Measurements from ENCODE around the gene OVOL2.

Gene OVOL2

DNA sequence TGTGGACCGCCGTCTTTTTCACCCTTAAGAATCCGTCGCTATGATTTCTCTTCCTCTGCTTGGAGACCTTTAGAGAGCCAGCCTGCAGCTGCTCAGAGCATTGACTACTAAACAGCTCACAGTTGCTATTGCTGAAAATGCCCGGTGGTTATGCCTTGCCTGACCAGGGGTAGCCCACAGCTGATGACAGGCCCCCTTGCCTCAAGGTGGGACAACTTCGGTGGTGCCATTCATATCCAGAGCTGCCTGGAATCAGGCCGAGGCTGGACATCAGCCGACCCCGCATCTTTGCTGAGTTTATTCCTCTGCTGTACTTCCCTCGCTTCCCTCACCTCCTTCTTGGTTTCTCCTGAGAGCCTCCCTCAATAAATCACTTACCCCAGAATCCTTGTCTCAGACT lies 39.6 kb downstream of the OVOL2 start:
- Histone ChIP-seq H2AFZ (ENCODE audit: insufficient read depth, low read length, poor library complexity) (no peak overlapping the region), H3K4me2 (ENCODE audit: low read length) (no peak overlapping the region), H3K9me3 (ENCODE audit: insufficient read depth, low read depth, low read length) (peaks cover under 1% of the 10 kb centered on the region), H2AK5ac (ENCODE audit: low read length) (no peak overlapping the region), H3K23ac (ENCODE audit: low read length) (no peak overlapping the region), H2BK12ac (ENCODE audit: low read length) (no peak overlapping the region), H3K4ac (ENCODE audit: low read depth, low read length) (no peak overlapping the region), H3K27ac (ENCODE audit: low read depth, low read length) (no peak overlapping the region), H2BK120ac (ENCODE audit: insufficient read depth, low read length, poor library complexity) (no peak overlapping the region), H3K4me3 (ENCODE audit: low read depth, low read length) (no peak overlapping the region), H3K36me3 (ENCODE audit: control insufficient read depth in 1 of 2, insufficient read depth in 2 of 2, low read length in 2 of 2) (peaks cover 27 to 36% of the 10 kb centered on the region in 2 experiments), H4K91ac (ENCODE audit: low read depth, low read length) (no peak overlapping the region), H3K4me1 (ENCODE audit: control insufficient read depth in 1 of 2, insufficient read depth in 2 of 2, low read length in 2 of 2) (no peaks in the 10 kb centered on the region), H3K18ac (ENCODE audit: low read length) (no peak overlapping the region), H3K9ac (ENCODE audit: low read length) (no peak overlapping the region), H3K79me2 (ENCODE audit: control insufficient read depth, insufficient read depth, low read length, poor library complexity) (no peaks in the 10 kb centered on the region), H3K14ac (ENCODE audit: low read length) (no peak overlapping the region), H3K79me1 (ENCODE audit: low read length) (no peaks in the 10 kb centered on the region), H2BK5ac (ENCODE audit: low read depth, low read length, poor library complexity) (no peak overlapping the region), H4K8ac (ENCODE audit: low read depth, low read length) (no peak overlapping the region), H3K27me3 (ENCODE audit: insufficient read depth, low read length) (no peaks in the 10 kb centered on the region), H4K12ac (ENCODE audit: low read depth, low read length) (no peak overlapping the region)
- WGBS (ENCODE audit: extremely low coverage, insufficient coverage, insufficient read length) = no CpG with 5 or more reads among the region's 10 CpGs
- DNase-seq = no peak

DNA sequence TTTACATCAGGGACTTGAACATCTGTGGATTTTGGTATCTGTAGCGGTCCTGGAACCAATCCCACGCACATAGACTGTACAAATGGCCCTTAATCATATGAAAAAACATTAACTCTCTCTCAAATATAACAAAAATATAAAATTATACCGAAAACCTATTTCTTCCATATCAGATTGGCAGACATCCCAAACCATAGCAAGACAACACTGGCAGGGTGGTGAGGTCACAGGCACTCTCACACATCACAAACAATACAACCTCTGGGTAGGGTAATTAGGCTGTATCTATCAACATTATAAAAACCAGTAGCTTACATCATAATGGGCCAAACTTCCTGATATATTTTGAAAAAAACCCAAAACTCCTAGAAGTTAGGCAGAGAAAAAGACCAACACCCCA lies 40.9 kb downstream of the OVOL2 start:
- no peak overlapping the region for H2BK12ac ChIP-seq (ENCODE audit: low read length)
- peaks cover 17 to 23% of the 10 kb centered on the region in 2 experiments for H3K36me3 ChIP-seq (ENCODE audit: control insufficient read depth in 1 of 2, insufficient read depth in 2 of 2, low read length in 2 of 2)
- no peak overlapping the region for H3K18ac ChIP-seq (ENCODE audit: low read length)
- no peak overlapping the region for H3K14ac ChIP-seq (ENCODE audit: low read length)
- no peak overlapping the region for H4K91ac ChIP-seq (ENCODE audit: low read depth, low read length)
- H3K27ac ChIP-seq (ENCODE audit: low read depth, low read length) = no peak overlapping the region
- H3K4ac ChIP-seq (ENCODE audit: low read depth, low read length) = no peak overlapping the region
- H3K9me3 ChIP-seq (ENCODE audit: insufficient read depth, low read depth, low read length) = no peaks in the 10 kb centered on the region
- no peak overlapping the region for H4K12ac ChIP-seq (ENCODE audit: low read depth, low read length)
- H3K27me3 ChIP-seq (ENCODE audit: insufficient read depth, low read length) = no peaks in the 10 kb centered on the region
- 100% methylated on average over 1 of the region's 3 CpGs for WGBS (ENCODE audit: extremely low coverage, insufficient coverage, insufficient read length)
- no peak overlapping the region for H2AK5ac ChIP-seq (ENCODE audit: low read length)
- no peak for DNase-seq
- H2AFZ ChIP-seq (ENCODE audit: insufficient read depth, low read length, poor library complexity) = no peak overlapping the region
- no peak overlapping the region for H3K4me2 ChIP-seq (ENCODE audit: low read length)
- H3K4me3 ChIP-seq (ENCODE audit: low read depth, low read length) = no peak overlapping the region
- no peak overlapping the region for H3K9ac ChIP-seq (ENCODE audit: low read length)
- H3K79me2 ChIP-seq (ENCODE audit: control insufficient read depth, insufficient read depth, low read length, poor library complexity) = no peaks in the 10 kb centered on the region
- no peak overlapping the region for H3K23ac ChIP-seq (ENCODE audit: low read length)
- H3K4me1 ChIP-seq (ENCODE audit: control insufficient read depth in 1 of 2, insufficient read depth in 2 of 2, low read length in 2 of 2) = no peaks in the 10 kb centered on the region
- H2BK5ac ChIP-seq (ENCODE audit: low read depth, low read length, poor library complexity) = no peak overlapping the region
- H2BK120ac ChIP-seq (ENCODE audit: insufficient read depth, low read length, poor library complexity) = no peak overlapping the region
- H4K8ac ChIP-seq (ENCODE audit: low read depth, low read length) = no peak overlapping the region
- no peaks in the 10 kb centered on the region for H3K79me1 ChIP-seq (ENCODE audit: low read length)

DNA sequence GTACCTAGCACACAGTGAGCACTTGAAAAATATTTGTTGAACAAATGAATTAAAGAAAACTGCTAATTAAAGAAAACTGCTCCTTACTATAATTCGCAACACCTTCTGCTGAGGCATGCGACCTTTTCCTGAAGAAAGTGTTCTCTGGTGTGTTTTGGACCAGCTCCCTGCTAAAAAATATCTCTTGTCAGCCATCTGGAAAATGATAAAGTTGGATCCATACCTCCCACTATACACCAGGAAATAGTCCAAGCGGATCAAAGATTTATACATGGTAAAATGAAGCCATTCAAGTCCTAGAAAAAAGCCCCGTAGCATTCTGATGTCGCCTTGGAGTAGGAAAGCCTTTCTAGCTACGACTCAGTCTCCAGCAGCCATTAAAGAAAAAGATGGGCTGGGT lies 43.3 kb downstream of the OVOL2 start:
- Histone ChIP-seq H2AFZ (ENCODE audit: insufficient read depth, low read length, poor library complexity) (no peak overlapping the region), H3K9me3 (ENCODE audit: insufficient read depth, low read depth, low read length) (no peaks in the 10 kb centered on the region), H3K9ac (ENCODE audit: low read length) (no peak overlapping the region), H3K4ac (ENCODE audit: low read depth, low read length) (no peak overlapping the region), H3K27me3 (ENCODE audit: insufficient read depth, low read length) (no peaks in the 10 kb centered on the region), H3K79me2 (ENCODE audit: control insufficient read depth, insufficient read depth, low read length, poor library complexity) (no peaks in the 10 kb centered on the region), H3K36me3 (ENCODE audit: control insufficient read depth in 1 of 2, insufficient read depth in 2 of 2, low read length in 2 of 2) (peaks cover 3% of the 10 kb centered on the region in 2 experiments), H2AK5ac (ENCODE audit: low read length) (no peak overlapping the region), H3K18ac (ENCODE audit: low read length) (no peak overlapping the region), H3K14ac (ENCODE audit: low read length) (no peak overlapping the region), H4K12ac (ENCODE audit: low read depth, low read length) (no peak overlapping the region), H4K8ac (ENCODE audit: low read depth, low read length) (no peak overlapping the region), H2BK5ac (ENCODE audit: low read depth, low read length, poor library complexity) (no peak overlapping the region), H3K4me2 (ENCODE audit: low read length) (no peak overlapping the region), H4K91ac (ENCODE audit: low read depth, low read length) (no peak overlapping the region), H3K4me1 (ENCODE audit: control insufficient read depth in 1 of 2, insufficient read depth in 2 of 2, low read length in 2 of 2) (peaks cover 0 to 1% of the 10 kb centered on the region in 2 experiments), H2BK12ac (ENCODE audit: low read length) (no peak overlapping the region), H3K79me1 (ENCODE audit: low read length) (no peaks in the 10 kb centered on the region), H3K27ac (ENCODE audit: low read depth, low read length) (no peak overlapping the region), H2BK120ac (ENCODE audit: insufficient read depth, low read length, poor library complexity) (no peak overlapping the region), H3K4me3 (ENCODE audit: low read depth, low read length) (no peak overlapping the region), H3K23ac (ENCODE audit: low read length) (no peak overlapping the region)
- WGBS (ENCODE audit: extremely low coverage, insufficient coverage, insufficient read length) = no CpG with 5 or more reads among the region's 6 CpGs
- no peak for DNase-seq

DNA sequence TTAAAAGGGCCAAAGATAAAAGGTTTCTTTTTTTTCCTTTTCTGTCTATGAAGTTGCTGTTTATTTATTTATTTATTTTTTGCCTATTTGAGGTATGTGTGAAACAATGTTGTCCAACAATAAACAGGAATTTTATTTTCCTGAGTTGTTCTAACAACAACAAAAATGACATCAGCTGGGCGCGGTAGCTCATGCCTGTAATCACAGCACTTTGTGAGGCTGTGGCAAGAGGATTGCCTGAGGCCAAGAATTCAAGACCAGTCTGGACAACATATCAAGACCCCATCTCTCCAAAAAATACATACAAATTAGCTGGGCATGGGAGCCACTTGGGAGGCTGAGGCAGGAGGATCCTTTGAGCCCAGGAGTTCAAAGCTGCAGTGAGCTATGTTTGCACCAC lies 44.8 kb downstream of the OVOL2 start:
- Histone ChIP-seq H4K8ac (ENCODE audit: low read depth, low read length) (no peak overlapping the region), H2AK5ac (ENCODE audit: low read length) (no peak overlapping the region), H3K27ac (ENCODE audit: low read depth, low read length) (no peak overlapping the region), H4K12ac (ENCODE audit: low read depth, low read length) (no peak overlapping the region), H4K91ac (ENCODE audit: low read depth, low read length) (no peak overlapping the region), H3K79me2 (ENCODE audit: control insufficient read depth, insufficient read depth, low read length, poor library complexity) (no peaks in the 10 kb centered on the region), H3K36me3 (ENCODE audit: control insufficient read depth in 1 of 2, insufficient read depth in 2 of 2, low read length in 2 of 2) (peaks cover under 1 to 2% of the 10 kb centered on the region in 2 experiments), H2BK120ac (ENCODE audit: insufficient read depth, low read length, poor library complexity) (no peak overlapping the region), H3K4me3 (ENCODE audit: low read depth, low read length) (no peak overlapping the region), H3K27me3 (ENCODE audit: insufficient read depth, low read length) (no peaks in the 10 kb centered on the region), H2BK5ac (ENCODE audit: low read depth, low read length, poor library complexity) (no peak overlapping the region), H3K18ac (ENCODE audit: low read length) (no peak overlapping the region), H3K4me1 (ENCODE audit: control insufficient read depth in 1 of 2, insufficient read depth in 2 of 2, low read length in 2 of 2) (peaks cover 0 to 1% of the 10 kb centered on the region in 2 experiments), H2BK12ac (ENCODE audit: low read length) (no peak overlapping the region), H3K14ac (ENCODE audit: low read length) (no peak overlapping the region), H3K79me1 (ENCODE audit: low read length) (no peaks in the 10 kb centered on the region), H3K9ac (ENCODE audit: low read length) (no peak overlapping the region), H3K9me3 (ENCODE audit: insufficient read depth, low read depth, low read length) (no peaks in the 10 kb centered on the region), H2AFZ (ENCODE audit: insufficient read depth, low read length, poor library complexity) (no peak overlapping the region), H3K4ac (ENCODE audit: low read depth, low read length) (no peak overlapping the region), H3K23ac (ENCODE audit: low read length) (no peak overlapping the region), H3K4me2 (ENCODE audit: low read length) (no peak overlapping the region)
- WGBS (ENCODE audit: extremely low coverage, insufficient coverage, insufficient read length) = no CpG with 5 or more reads among the region's 2 CpGs
- peak; percentile 86 to 96 for DNase-seq
